Measurements from ENCODE around the gene ATRNL1. TPM values are rescaled to one million over a fixed set of nuclear protein-coding genes. Genes with fewer than 3 reads are reported as not detected.

ATRNL1 gene
- total RNA-seq, 1 experiment from 2014 or later: 1.3 TPM

- no peak for DNase-seq (ENCODE audit: low read depth, low spot score)
- no peak for ATAC-seq
- CTCF ChIA-PET: no interaction called here
- no peaks in the 10 kb centered on the region for H3K9me2 ChIP-seq (ENCODE audit: insufficient read depth)
- H3K27me3 ChIP-seq (ENCODE audit: insufficient read depth, low read length): no peaks in the 10 kb centered on the region
- H3K36me3 ChIP-seq (ENCODE audit: control insufficient read depth in 1 of 2, insufficient read depth in 2 of 2, low read length in 2 of 2): no peaks in the 10 kb centered on the region
- RAD21 ChIA-PET (ENCODE audit: low non-redundant PET in 1 of 2, low total read pairs in 2 of 2, uncharacterized antibody in 2 of 2, unreplicated experiment in 2 of 2): no interaction called here
- TF ChIP-seq SRF (IDR thresholded peaks at IDR 0.05; ENCODE audit: low read depth): no peak
- TF ChIP-seq SP1 (IDR thresholded peaks at IDR 0.05; ENCODE audit: low read depth): no peak
- TF ChIP-seq TCF7L2 (IDR thresholded peaks at IDR 0.05; ENCODE audit: borderline replicate concordance, extremely low read depth, insufficient read depth, insufficient read length): no peak
- no peak for TF ChIP-seq REST (IDR thresholded peaks at IDR 0.05; ENCODE audit: low read depth)
- TF ChIP-seq EZH2phosphoT487 (IDR thresholded peaks at IDR 0.05; ENCODE audit: borderline replicate concordance): no peak
- TF ChIP-seq SIN3A (IDR thresholded peaks at IDR 0.05; ENCODE audit: low read depth): no peak
- TF ChIP-seq MAX (IDR thresholded peaks at IDR 0.05): no peak
- no peak for TF ChIP-seq CTCF (IDR thresholded peaks at IDR 0.05 in 2 of 3, conservative IDR thresholded peaks at IDR 0.05 in 1 of 3; ENCODE audit: borderline replicate concordance in 1 of 3, insufficient read depth in 1 of 3, low read depth in 2 of 3, low read length in 2 of 3)
- TF ChIP-seq RAD21 (IDR thresholded peaks at IDR 0.05; ENCODE audit: low read depth): no peak
- no peak for TF ChIP-seq POLR2AphosphoS5 (IDR thresholded peaks at IDR 0.05; ENCODE audit: low read depth, low read length)
- no peak for TF ChIP-seq FOSL1 (IDR thresholded peaks at IDR 0.05; ENCODE audit: low read depth)
- TF ChIP-seq EGR1 (IDR thresholded peaks at IDR 0.05; ENCODE audit: low read depth): no peak
- no peak for TF ChIP-seq ATF3 (IDR thresholded peaks at IDR 0.05)
- TF ChIP-seq YY1 (IDR thresholded peaks at IDR 0.05; ENCODE audit: extremely low read depth, insufficient replicate concordance, low read depth, low read length): no peak
- no peak for TF ChIP-seq EZH2 (IDR thresholded peaks at IDR 0.05)
- TF ChIP-seq JUND (IDR thresholded peaks at IDR 0.05): no peak
- no peak for TF ChIP-seq POLR2A (IDR thresholded peaks at IDR 0.05; ENCODE audit: borderline replicate concordance, extremely low read depth, insufficient read depth, insufficient read length)
- H3K4me2 ChIP-seq (ENCODE audit: low read length): no peak overlapping the region
- H3K9me3 ChIP-seq (ENCODE audit: control insufficient read depth in 1 of 2, insufficient read depth in 1 of 2, low read depth in 1 of 2, low read length in 2 of 2): 0 out of 4 replicates have a peak, but pooled peaks cover 0 to 2% of the 10 kb centered on the region in 2 experiments
- no peak overlapping the region for H3K27ac ChIP-seq (ENCODE audit: low read depth, low read length)
- POLR2A ChIA-PET: no interaction called here
- no peaks in the 10 kb centered on the region for H4K20me1 ChIP-seq (ENCODE audit: insufficient read depth)
- H3K4me1 ChIP-seq (ENCODE audit: control insufficient read depth in 1 of 2, insufficient read depth in 2 of 2, low read length in 2 of 2): no peaks in the 10 kb centered on the region
- H3K4me3 ChIP-seq (replicated peaks in 1 of 2; ENCODE audit: low read depth in 1 of 2, low read length in 2 of 2): no peak overlapping the region
- intact Hi-C loops (cut with micrococcal nuclease): no loop called here
- no peaks in the 10 kb centered on the region for H3K79me2 ChIP-seq (ENCODE audit: insufficient read depth, low read length)
- H3K9ac ChIP-seq (ENCODE audit: low read length): no peak overlapping the region
- BruUV-seq (replicated peaks): no TSS peak
- H2AFZ ChIP-seq (ENCODE audit: low read depth, low read length, poor library complexity, severe bottlenecking): no peak overlapping the region
Measured at GRCh38 chr10:115092258-115092554, 959 bp upstream of the ATRNL1 start.
